ENCODE results near the gene COPG1. TPM values are rescaled to one million over a fixed set of nuclear protein-coding genes. Genes with fewer than 3 reads are reported as not detected.
A peak's percentile ranks its signal among the peaks of the same experiment; 100 is the strongest.

COPG1 gene
- total and polyA plus RNA-seq, 9 of the 15 experiments (the other 6 are each of a cell fraction or from before 2014, with no cell fraction given) = 40.3 to 105 (median 62.4) TPM

DNA sequence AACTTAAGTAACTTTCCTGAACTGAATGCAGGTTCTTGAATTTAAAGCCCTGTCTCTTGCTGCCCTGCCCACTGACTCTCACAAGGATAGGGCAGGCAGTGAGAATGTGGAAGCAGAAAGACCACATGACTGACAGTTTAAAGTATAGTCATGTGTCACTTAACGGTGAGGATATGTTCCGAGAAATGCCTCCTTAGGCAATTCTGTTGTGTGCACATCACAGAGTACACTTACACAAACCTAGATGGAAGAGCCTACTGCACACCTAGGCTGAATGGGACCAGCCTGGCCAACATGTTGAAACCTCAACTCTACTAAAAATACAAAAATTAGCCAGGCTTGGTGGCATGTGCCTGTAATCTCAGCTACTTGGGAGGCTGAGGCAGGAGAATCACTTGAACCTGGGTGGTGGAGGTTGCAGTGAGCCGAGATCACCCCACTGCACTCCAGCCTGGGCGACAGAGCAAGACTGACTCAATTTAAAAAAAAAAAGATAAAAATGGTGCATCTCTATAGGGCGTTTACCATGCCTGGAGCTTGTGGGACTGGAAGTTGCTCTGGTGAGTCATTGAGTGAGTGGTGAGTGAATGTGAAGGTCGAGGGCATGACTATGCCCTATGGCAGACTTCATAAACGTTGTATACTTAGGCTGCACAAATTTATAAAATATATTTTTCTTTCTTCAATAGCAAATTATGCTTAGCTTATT is 18.9 kb upstream of the COPG1 start (continued):
- TF ChIP-seq, protein P1, sequence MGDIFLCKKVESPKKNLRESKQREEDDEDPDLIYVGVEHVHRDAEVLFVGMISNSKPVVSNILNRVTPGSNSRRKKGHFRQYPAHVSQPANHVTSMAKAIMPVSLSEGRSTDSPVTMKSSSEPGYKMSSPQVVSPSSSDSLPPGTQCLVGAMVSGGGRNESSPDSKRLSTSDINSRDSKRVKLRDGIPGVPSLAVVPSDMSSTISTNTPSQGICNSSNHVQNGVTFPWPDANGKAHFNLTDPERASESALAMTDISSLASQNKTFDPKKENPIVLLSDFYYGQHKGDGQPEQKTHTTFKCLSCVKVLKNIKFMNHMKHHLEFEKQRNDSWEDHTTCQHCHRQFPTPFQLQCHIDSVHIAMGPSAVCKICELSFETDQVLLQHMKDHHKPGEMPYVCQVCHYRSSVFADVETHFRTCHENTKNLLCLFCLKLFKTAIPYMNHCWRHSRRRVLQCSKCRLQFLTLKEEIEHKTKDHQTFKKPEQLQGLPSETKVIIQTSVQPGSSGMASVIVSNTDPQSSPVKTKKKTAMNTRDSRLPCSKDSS (IDR thresholded peaks at IDR 0.05; ENCODE audit: low read depth, partially characterized antibody) = no peak
- TF ChIP-seq ZNF253 (CRISPR knock-in tag; conservative IDR thresholded peaks at IDR 0.05) (no peak), NR1H2 (CRISPR knock-in tag; IDR thresholded peaks at IDR 0.05) (no peak), SRF (CRISPR knock-in tag; IDR thresholded peaks at IDR 0.05) (no peak), ZNF316 (IDR thresholded peaks at IDR 0.05) (no peak), ZNF24 (IDR thresholded peaks at IDR 0.05) (no peak), CAMTA2 (CRISPR knock-in tag; conservative IDR thresholded peaks at IDR 0.05) (no peak), SMARCA4 (IDR thresholded peaks at IDR 0.05) (peak; percentile 70; the same call in 1 of the 2 replicates), LARP7 (IDR thresholded peaks at IDR 0.05) (0 out of 2 replicates have a peak, but pooled peaks have one; percentile 38), CCNT2 (IDR thresholded peaks at IDR 0.05; ENCODE audit: borderline replicate concordance, extremely low read depth, insufficient read length, low read depth, low read length) (no peak), ZC3H8 (IDR thresholded peaks at IDR 0.05) (no peak), RBM17 (IDR thresholded peaks at IDR 0.05; ENCODE audit: borderline replicate concordance, low read depth, low read length) (no peak), ZNF696 (CRISPR knock-in tag; conservative IDR thresholded peaks at IDR 0.05) (no peak), KHSRP (IDR thresholded peaks at IDR 0.05) (no peak), NR2C1 (IDR thresholded peaks at IDR 0.05) (no peak), NR2C1 (tag; IDR thresholded peaks at IDR 0.05) (no peak), ZNF830 (CRISPR knock-in tag; IDR thresholded peaks at IDR 0.05) (no peak), SUPT5H (IDR thresholded peaks at IDR 0.05) (no peak), FOXA1 (IDR thresholded peaks at IDR 0.05; ENCODE audit: borderline replicate concordance) (no peak), CBX3 (IDR thresholded peaks at IDR 0.05; ENCODE audit: borderline replicate concordance in 1 of 2, low read length in 2 of 2) (no peak), HDAC1 (IDR thresholded peaks at IDR 0.05) (0 out of 4 replicates have a peak, but pooled peaks of 1 of the 2 experiments have one; percentile 15), MCM7 (IDR thresholded peaks at IDR 0.05) (no peak), HNRNPUL1 (IDR thresholded peaks at IDR 0.05; ENCODE audit: low read length) (no peak)
- TF ChIP-seq, protein P2, sequence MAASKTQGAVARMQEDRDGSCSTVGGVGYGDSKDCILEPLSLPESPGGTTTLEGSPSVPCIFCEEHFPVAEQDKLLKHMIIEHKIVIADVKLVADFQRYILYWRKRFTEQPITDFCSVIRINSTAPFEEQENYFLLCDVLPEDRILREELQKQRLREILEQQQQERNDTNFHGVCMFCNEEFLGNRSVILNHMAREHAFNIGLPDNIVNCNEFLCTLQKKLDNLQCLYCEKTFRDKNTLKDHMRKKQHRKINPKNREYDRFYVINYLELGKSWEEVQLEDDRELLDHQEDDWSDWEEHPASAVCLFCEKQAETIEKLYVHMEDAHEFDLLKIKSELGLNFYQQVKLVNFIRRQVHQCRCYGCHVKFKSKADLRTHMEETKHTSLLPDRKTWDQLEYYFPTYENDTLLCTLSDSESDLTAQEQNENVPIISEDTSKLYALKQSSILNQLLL (CRISPR knock-in tag; IDR thresholded peaks at IDR 0.05; ENCODE audit: borderline replicate concordance) = no peak
- TF ChIP-seq, protein P3, sequence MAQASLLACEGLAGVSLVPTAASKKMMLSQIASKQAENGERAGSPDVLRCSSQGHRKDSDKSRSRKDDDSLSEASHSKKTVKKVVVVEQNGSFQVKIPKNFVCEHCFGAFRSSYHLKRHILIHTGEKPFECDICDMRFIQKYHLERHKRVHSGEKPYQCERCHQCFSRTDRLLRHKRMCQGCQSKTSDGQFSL (CRISPR knock-in tag; IDR thresholded peaks at IDR 0.05) = no peak
- TF ChIP-seq, protein P3 (tag; IDR thresholded peaks at IDR 0.05) = no peak
- TF ChIP-seq, protein P4, sequence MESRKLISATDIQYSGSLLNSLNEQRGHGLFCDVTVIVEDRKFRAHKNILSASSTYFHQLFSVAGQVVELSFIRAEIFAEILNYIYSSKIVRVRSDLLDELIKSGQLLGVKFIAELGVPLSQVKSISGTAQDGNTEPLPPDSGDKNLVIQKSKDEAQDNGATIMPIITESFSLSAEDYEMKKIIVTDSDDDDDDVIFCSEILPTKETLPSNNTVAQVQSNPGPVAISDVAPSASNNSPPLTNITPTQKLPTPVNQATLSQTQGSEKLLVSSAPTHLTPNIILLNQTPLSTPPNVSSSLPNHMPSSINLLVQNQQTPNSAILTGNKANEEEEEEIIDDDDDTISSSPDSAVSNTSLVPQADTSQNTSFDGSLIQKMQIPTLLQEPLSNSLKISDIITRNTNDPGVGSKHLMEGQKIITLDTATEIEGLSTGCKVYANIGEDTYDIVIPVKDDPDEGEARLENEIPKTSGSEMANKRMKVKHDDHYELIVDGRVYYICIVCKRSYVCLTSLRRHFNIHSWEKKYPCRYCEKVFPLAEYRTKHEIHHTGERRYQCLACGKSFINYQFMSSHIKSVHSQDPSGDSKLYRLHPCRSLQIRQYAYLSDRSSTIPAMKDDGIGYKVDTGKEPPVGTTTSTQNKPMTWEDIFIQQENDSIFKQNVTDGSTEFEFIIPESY (CRISPR knock-in tag; IDR thresholded peaks at IDR 0.05) = no peak

Data from K562 (cell line).